CD14-positive monocyte (primary cell): ENCODE data around the gene PPT2. TPM values are rescaled to one million over a fixed set of nuclear protein-coding genes. Genes with fewer than 3 reads are reported as not detected.

ENCODE experiments used
- DNase-seq, 3 donors: peaks; one replicate each; pipeline ENCODE4 v3.0.0-alpha.2; 2011 to 2022
- H2AFZ ChIP-seq: 2 replicates; pipeline ENCODE4 v1.6.0; 2012; ENCODE audit warnings: mild to moderate bottlenecking, low read depth, low read length, inconsistent platforms; ENCODE audit not compliant: insufficient read depth, poor library complexity, severe bottlenecking
- H3K27ac ChIP-seq, 2 donors: 1 replicate in 1 of 2; 2 replicates in 1 of 2; pipeline ENCODE4 v1.5.1; 2012 to 2013; ENCODE audit warnings: low read length in 2 of 2, control low read depth in 1 of 2, inconsistent platforms in 1 of 2, low read depth in 1 of 2, mild to moderate bottlenecking in 1 of 2
- H3K27me3 ChIP-seq, 2 donors: one replicate each; pipeline versions ENCODE4 v1.6.0 to v1.6.1; 2011 to 2013; ENCODE audit warnings: low read length in 2 of 2; ENCODE audit not compliant: control insufficient read depth in 2 of 2, insufficient read depth in 2 of 2
- H3K36me3 ChIP-seq, 2 donors: replicated peaks in 1 of 2; 1 replicate in 1 of 2; 2 replicates in 1 of 2; pipeline versions ENCODE4 v1.5.1 to v1.6.1; 2012 to 2013; ENCODE audit warnings: low read length in 2 of 2, control low read depth in 1 of 2, inconsistent platforms in 1 of 2, mild to moderate bottlenecking in 1 of 2; ENCODE audit not compliant: insufficient read depth in 2 of 2, control insufficient read depth in 1 of 2
- H3K4me1 ChIP-seq, 2 donors: 1 replicate in 1 of 2; 2 replicates in 1 of 2; pipeline versions ENCODE4 v1.5.1 to v1.6.1; 2012 to 2013; ENCODE audit warnings: low read length in 2 of 2, control low read depth in 1 of 2, inconsistent platforms in 1 of 2, mild to moderate bottlenecking in 1 of 2, moderate library complexity in 1 of 2; ENCODE audit not compliant: insufficient read depth in 2 of 2, control insufficient read depth in 1 of 2
- H3K4me2 ChIP-seq: replicated peaks from 2 replicates; pipeline ENCODE3; 2012; ENCODE audit warnings: low read length, moderate library complexity, mild to moderate bottlenecking; ENCODE audit not compliant: poor library complexity, severe bottlenecking; ENCODE audit errors: extremely low read depth
- H3K4me3 ChIP-seq, 3 experiments: fragments of 200-600 bp in 1 of 3; sonication (generic) in 1 of 3; replicated peaks in 1 of 3; 1 replicate in 2 of 3; 2 replicates in 1 of 3; pipeline ENCODE4 v1.5.1; 2011 to 2013; ENCODE audit warnings: low read length in 3 of 3, mild to moderate bottlenecking in 3 of 3, control low read depth in 2 of 3, low read depth in 2 of 3, inconsistent platforms in 1 of 3, moderate library complexity in 1 of 3
- H3K79me2 ChIP-seq: 2 replicates; pipeline ENCODE4 v1.6.0; 2012; ENCODE audit warnings: mild to moderate bottlenecking, control low read depth, inconsistent platforms, low read length, moderate library complexity; ENCODE audit not compliant: insufficient read depth
- H3K9ac ChIP-seq: 2 replicates; pipeline ENCODE4 v1.6.0; 2017; ENCODE audit warnings: low read length, mild to moderate bottlenecking; ENCODE audit not compliant: insufficient read depth, poor library complexity, severe bottlenecking
- H3K9me3 ChIP-seq, 2 donors: replicated peaks in 1 of 2; 1 replicate in 1 of 2; 2 replicates in 1 of 2; pipeline versions ENCODE4 v1.5.1 to v1.6.1; 2012 to 2013; ENCODE audit warnings: low read length in 2 of 2, control low read depth in 1 of 2; ENCODE audit not compliant: control insufficient read depth in 1 of 2, insufficient read depth in 1 of 2
- H4K20me1 ChIP-seq: 2 replicates; pipeline ENCODE4 v1.6.0; 2012; ENCODE audit warnings: mild to moderate bottlenecking, low read length, control low read depth, moderate library complexity; ENCODE audit not compliant: insufficient read depth
- H3K27ac Mint-ChIP-seq, 7 donors: one replicate each; pipeline ENCODE4 v1.8.0; 2020; ENCODE audit warnings: mild to moderate bottlenecking in 7 of 7, mixed read lengths in 7 of 7, moderate library complexity in 6 of 7, inconsistent platforms in 2 of 7
- H3K27me3 Mint-ChIP-seq, 3 donors: one replicate each; pipeline ENCODE4 v1.8.0; 2021 to 2022; ENCODE audit warnings: low read depth in 3 of 3, mild to moderate bottlenecking in 3 of 3, mixed read lengths in 3 of 3, moderate library complexity in 3 of 3, inconsistent platforms in 1 of 3
- H3K36me3 Mint-ChIP-seq, 2 donors: one replicate each; pipeline ENCODE4 v1.8.0; 2020; ENCODE audit warnings: mixed read lengths in 2 of 2, inconsistent platforms in 1 of 2, mild to moderate bottlenecking in 1 of 2
- H3K4me1 Mint-ChIP-seq: one replicate; pipeline ENCODE4 v1.8.0; 2020; ENCODE audit warnings: mild to moderate bottlenecking, mixed read lengths
- H3K4me3 Mint-ChIP-seq, 2 donors: one replicate each; pipeline ENCODE4 v1.8.0; 2020; ENCODE audit warnings: mild to moderate bottlenecking in 2 of 2, mixed read lengths in 2 of 2, moderate library complexity in 1 of 2
- H3K9me3 Mint-ChIP-seq, 7 donors: one replicate each; pipeline ENCODE4 v1.8.0; 2020 to 2022; ENCODE audit warnings: mixed read lengths in 7 of 7, mild to moderate bottlenecking in 6 of 7, moderate library complexity in 6 of 7, inconsistent platforms in 2 of 7
- WGBS: methylation state at CpG from one replicate; pipeline ENCODE4 v1.1.5; 2013; ENCODE audit warnings: missing lambda C conversion rate; ENCODE audit not compliant: insufficient coverage; 5-methylcytosine and 5-hydroxymethylcytosine counted together
- intact Hi-C, 2 donors: fragments of 100-400 bp; cut with micrococcal nuclease; formaldehyde crosslinking; loops; one replicate each; pipeline versions ENCODE4 v1.15.0 to v1.15.1; 2023
- polyA plus RNA-seq, 3 donors: library from polyadenylated mRNA; depleted of rRNA in 1 of 3; unstranded in 2 of 3; stranded (reverse) in 1 of 3; fragments of 300-500 nt in 2 of 3; fragments of >200 nt in 1 of 3; fragmentation: Illumina TruSeq in 2 of 3; gene quantifications; 1 replicate in 2 of 3; 2 replicates in 1 of 3; pipeline ENCODE4 v1.2.3, GENCODE V29; 2012 to 2021
- TF ChIP-seq, protein P1 (sequence below): fragments of 200-600 bp; IDR thresholded peaks from one replicate; pipeline ENCODE4 v1.8.0; 2022; ENCODE audit warnings: antibody characterized with exemption, mild to moderate bottlenecking

The PPT2 gene
- polyA plus RNA-seq, 3 donors, result 1.4 to 4.0 (median 1.8) TPM

DNA sequence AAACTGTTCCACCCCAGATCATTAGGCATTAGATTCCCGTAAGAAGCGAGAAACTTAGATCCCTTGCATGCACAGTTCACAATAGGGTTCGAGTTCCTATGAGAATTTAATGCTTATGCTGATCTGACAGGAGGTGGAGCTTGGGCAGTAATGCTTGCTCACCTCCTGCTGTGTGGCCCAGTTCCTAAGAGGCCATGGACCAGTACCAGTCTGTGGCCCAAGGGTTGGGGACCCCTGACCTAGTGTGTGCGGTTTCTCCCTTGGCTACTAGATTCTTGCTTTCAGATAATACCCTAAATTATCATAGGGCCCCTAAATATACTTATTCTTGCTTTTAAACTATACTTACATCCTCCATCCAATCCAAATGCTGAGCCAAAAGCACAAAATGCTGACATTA lies 40.4 kb downstream of the PPT2 start:
- H3K27me3 ChIP-seq, result no peaks in the 10 kb centered on the region
- Mint-ChIP-seq H3K9me3 (peaks cover 0 to 3% (median 0%) of the 10 kb centered on the region in 7 donors), H3K36me3 (peaks cover 6 to 13% of the 10 kb centered on the region in 2 donors), H3K4me1 (peaks cover 56% of the 10 kb centered on the region), H3K27ac (peak overlapping the region; percentile 70 to 100 (median 98)), H3K27me3 (peaks cover 0 to 5% (median 2%) of the 10 kb centered on the region in 3 donors), H3K4me3 (no peak overlapping the region)
- intact Hi-C loops, result loop anchor here (2.0 to 5.0 kb wide), 3 partner anchors 16 to 64 kb away; partner anchors contain the start of genes FKBPL (in 2 of the 2) and RNF5 (in 1 of the 2)
- H2AFZ ChIP-seq, result no peak overlapping the region
- H3K9me3 ChIP-seq, result no peaks in the 10 kb centered on the region
- H3K4me3 ChIP-seq, result peak overlapping the region in 1 of 3 experiments; percentile 98
- peak overlapping the region; percentile 83 for H3K4me2 ChIP-seq
- H3K27ac ChIP-seq, result peak overlapping the region in 1 of 2 donors; percentile 95
- H3K79me2 ChIP-seq, result peaks cover 55% of the 10 kb centered on the region
- TF ChIP-seq, protein P1, sequence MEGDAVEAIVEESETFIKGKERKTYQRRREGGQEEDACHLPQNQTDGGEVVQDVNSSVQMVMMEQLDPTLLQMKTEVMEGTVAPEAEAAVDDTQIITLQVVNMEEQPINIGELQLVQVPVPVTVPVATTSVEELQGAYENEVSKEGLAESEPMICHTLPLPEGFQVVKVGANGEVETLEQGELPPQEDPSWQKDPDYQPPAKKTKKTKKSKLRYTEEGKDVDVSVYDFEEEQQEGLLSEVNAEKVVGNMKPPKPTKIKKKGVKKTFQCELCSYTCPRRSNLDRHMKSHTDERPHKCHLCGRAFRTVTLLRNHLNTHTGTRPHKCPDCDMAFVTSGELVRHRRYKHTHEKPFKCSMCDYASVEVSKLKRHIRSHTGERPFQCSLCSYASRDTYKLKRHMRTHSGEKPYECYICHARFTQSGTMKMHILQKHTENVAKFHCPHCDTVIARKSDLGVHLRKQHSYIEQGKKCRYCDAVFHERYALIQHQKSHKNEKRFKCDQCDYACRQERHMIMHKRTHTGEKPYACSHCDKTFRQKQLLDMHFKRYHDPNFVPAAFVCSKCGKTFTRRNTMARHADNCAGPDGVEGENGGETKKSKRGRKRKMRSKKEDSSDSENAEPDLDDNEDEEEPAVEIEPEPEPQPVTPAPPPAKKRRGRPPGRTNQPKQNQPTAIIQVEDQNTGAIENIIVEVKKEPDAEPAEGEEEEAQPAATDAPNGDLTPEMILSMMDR, result no peak
- WGBS, result 93% methylated on average over 3 of the region's 4 CpGs
- H3K36me3 ChIP-seq, result peaks cover 0 to 7% of the 10 kb centered on the region in 2 donors
- no peak for DNase-seq
- H3K4me1 ChIP-seq, result peaks cover 53 to 62% of the 10 kb centered on the region in 2 donors
- H3K9ac ChIP-seq, result no peak overlapping the region
- no peaks in the 10 kb centered on the region for H4K20me1 ChIP-seq

DNA sequence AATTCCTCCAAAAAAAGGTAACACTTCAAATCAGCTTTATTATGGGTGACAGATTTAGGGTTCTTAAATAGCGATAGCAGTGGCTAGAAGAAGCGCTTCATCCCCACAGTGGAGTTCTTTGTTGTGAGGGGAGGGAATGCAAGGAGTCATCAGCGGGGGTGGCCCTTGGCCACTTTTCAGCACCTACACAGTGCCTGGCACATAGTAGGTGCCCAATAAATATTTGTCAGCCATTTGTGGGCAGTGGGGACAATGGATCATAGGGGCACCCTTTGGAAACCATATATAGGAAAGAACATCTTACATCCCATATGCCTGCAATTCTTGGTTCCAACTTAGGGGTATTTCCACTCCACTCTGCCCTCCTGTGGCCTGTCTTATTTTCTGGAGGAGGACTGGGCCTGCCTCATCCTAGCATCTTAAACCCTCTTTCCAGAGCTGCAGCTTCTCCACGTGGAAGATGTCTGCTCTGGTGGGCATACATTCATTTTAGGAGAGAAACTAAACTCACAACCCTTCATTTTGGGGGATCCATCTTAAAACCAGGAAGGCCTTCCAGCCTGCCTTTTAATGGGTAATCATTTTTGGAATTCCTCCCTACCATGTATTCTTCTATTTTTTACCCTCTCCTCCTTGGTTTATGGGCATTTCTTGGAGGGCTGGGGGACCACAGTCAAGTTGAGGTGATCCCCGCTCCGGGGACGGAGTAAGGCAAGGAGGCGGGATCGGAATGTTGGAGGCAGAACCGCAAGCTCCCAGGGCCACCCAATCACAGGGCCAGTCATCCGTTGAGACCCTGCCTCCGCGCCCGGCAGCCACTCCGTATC lies 41.1 kb downstream of the PPT2 start:
- H2AFZ ChIP-seq, result no peak overlapping the region
- H3K79me2 ChIP-seq, result peaks cover 48% of the 10 kb centered on the region
- H3K9me3 ChIP-seq, result no peaks in the 10 kb centered on the region
- Mint-ChIP-seq H3K4me3 (peak overlapping the region; percentile 84 to 90), H3K27me3 (peaks cover 0 to 6% (median 2%) of the 10 kb centered on the region in 3 donors), H3K9me3 (peaks cover 0 to 3% (median 0%) of the 10 kb centered on the region in 7 donors), H3K36me3 (peaks cover 6 to 13% of the 10 kb centered on the region in 2 donors), H3K4me1 (peaks cover 56% of the 10 kb centered on the region), H3K27ac (peak overlapping the region; percentile 97 to 100 (median 98))
- H3K9ac ChIP-seq, result peak overlapping the region; percentile 54
- peaks cover 53 to 62% of the 10 kb centered on the region in 2 donors for H3K4me1 ChIP-seq
- H4K20me1 ChIP-seq, result no peaks in the 10 kb centered on the region
- peak overlapping the region; percentile 83 for H3K4me2 ChIP-seq
- H3K4me3 ChIP-seq, result peak overlapping the region; percentile 44 to 98 (median 46)
- peak; percentile 52 to 60 (median 52) for DNase-seq
- H3K36me3 ChIP-seq, result peaks cover 0 to 7% of the 10 kb centered on the region in 2 donors
- TF ChIP-seq, protein P1, result peak; percentile 74
- peak overlapping the region; percentile 95 to 98 for H3K27ac ChIP-seq
- WGBS, result 0% methylated on average over 11 of the region's 15 CpGs
- intact Hi-C loops, result loop anchor here (1.0 to 5.0 kb wide), 5 partner anchors 16 to 78 kb away; partner anchors contain the start of genes FKBPL (in 2 of the 2) and RNF5 (in 2 of the 2)
- H3K27me3 ChIP-seq, result no peaks in the 10 kb centered on the region
